ENCODE results near the gene TPD52L1. TPM values are rescaled to one million over a fixed set of nuclear protein-coding genes. Genes with fewer than 3 reads are reported as not detected.

TPD52L1 gene
- total and polyA plus RNA-seq, 2 of the 13 experiments (the other 11 are each of a cell fraction or from before 2014, with no cell fraction given), result 0.49 to 0.53 TPM

DNA sequence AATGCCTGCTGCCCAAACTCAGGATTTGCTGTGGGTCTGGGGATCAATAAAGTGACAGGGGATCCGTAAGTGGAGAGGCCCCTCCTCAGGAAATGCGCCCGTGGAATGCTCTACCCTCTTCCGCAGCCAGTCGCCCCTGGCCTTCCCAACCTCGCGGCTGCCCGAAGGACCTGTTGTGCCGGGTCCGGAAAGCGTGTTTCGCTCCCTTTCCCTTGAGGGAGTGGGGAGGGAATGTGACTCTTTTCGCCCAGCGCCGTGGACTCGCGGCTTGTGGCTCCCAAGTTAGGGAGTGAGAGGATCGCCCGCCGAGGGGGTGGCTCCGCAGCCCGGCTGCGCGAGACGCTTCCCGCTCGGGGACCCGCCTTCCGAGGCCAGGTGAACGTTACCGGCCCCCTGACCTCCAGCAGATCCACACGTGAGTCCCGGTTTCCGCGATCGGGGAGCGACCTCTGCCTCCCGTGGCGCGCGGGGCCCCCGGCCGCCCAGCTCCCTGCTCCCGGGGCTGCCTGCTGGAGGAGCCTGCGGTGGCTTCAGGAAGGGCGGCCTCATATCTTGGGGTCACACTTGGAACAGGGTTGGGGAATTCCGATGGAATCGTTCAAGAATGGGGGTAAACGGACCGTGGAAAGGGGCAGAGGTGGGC lies 666 bp downstream of the TPD52L1 start (continued):
- peak; percentile 20; the same call in 1 of the 2 replicates for TF ChIP-seq ZNF709 (CRISPR knock-in tag; IDR thresholded peaks at IDR 0.05)
- TF ChIP-seq, protein P1, sequence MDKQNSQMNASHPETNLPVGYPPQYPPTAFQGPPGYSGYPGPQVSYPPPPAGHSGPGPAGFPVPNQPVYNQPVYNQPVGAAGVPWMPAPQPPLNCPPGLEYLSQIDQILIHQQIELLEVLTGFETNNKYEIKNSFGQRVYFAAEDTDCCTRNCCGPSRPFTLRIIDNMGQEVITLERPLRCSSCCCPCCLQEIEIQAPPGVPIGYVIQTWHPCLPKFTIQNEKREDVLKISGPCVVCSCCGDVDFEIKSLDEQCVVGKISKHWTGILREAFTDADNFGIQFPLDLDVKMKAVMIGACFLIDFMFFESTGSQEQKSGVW (CRISPR knock-in tag; IDR thresholded peaks at IDR 0.05; ENCODE audit: borderline replicate concordance), result no peak
- no peak for TF ChIP-seq NAIF1 (CRISPR knock-in tag; IDR thresholded peaks at IDR 0.05; ENCODE audit: borderline replicate concordance)
- no peak for TF ChIP-seq RFX5 (IDR thresholded peaks at IDR 0.05; ENCODE audit: low read depth, low read length)
- no peak for TF ChIP-seq PHF20 (CRISPR knock-in tag; IDR thresholded peaks at IDR 0.05)
- no peak for TF ChIP-seq SP140L (CRISPR knock-in tag; IDR thresholded peaks at IDR 0.05; ENCODE audit: borderline replicate concordance)
- TF ChIP-seq MYC (CRISPR knock-in tag; IDR thresholded peaks at IDR 0.05; ENCODE audit: borderline replicate concordance), result peak; percentile 23; the same call in 1 of the 2 replicates
- no peak for TF ChIP-seq GPBP1L1 (CRISPR knock-in tag; IDR thresholded peaks at IDR 0.05)
- no peak for TF ChIP-seq TGIF2 (CRISPR knock-in tag; IDR thresholded peaks at IDR 0.05)
- TF ChIP-seq ZNF138 (CRISPR knock-in tag; IDR thresholded peaks at IDR 0.05; ENCODE audit: low read depth), result 0 out of 2 replicates have a peak, but pooled peaks have one; percentile 2
- TF ChIP-seq ZNF678 (CRISPR knock-in tag; IDR thresholded peaks at IDR 0.05), result 0 out of 2 replicates have a peak, but pooled peaks have one; percentile 22
- TF ChIP-seq MED8 (CRISPR knock-in tag; IDR thresholded peaks at IDR 0.05; ENCODE audit: insufficient replicate concordance), result peak; percentile 14
- TF ChIP-seq AGO2 (optimal IDR thresholded peaks at IDR 0.05; ENCODE audit: low read depth, low read length), result no peak
- no peak for TF ChIP-seq ZNF644 (CRISPR knock-in tag; IDR thresholded peaks at IDR 0.05; ENCODE audit: low read depth)
- no peak for TF ChIP-seq ZBTB8A (CRISPR knock-in tag; IDR thresholded peaks at IDR 0.05; ENCODE audit: borderline replicate concordance, low read depth)
- TF ChIP-seq FOXA3 (CRISPR knock-in tag; IDR thresholded peaks at IDR 0.05), result no peak
- no peak for TF ChIP-seq TAF15 (IDR thresholded peaks at IDR 0.05; ENCODE audit: low read depth, low read length, poor library complexity, severe bottlenecking)
- 0 out of 2 replicates have a peak, but pooled peaks have one; percentile 9 for TF ChIP-seq ZNF350 (CRISPR knock-in tag; IDR thresholded peaks at IDR 0.05; ENCODE audit: borderline replicate concordance, low read depth)
- TF ChIP-seq REL (CRISPR knock-in tag; conservative IDR thresholded peaks at IDR 0.05), result no peak
- TF ChIP-seq KDM5A (IDR thresholded peaks at IDR 0.05; ENCODE audit: borderline replicate concordance, low read length), result no peak
- TF ChIP-seq NONO (IDR thresholded peaks at IDR 0.05), result no peak
- TF ChIP-seq NONO (CRISPR knock-in tag; conservative IDR thresholded peaks at IDR 0.05), result 0 out of 2 replicates have a peak, but pooled peaks have one; percentile 13
